ENCODE data around the gene GET4. TPM values are rescaled to one million over a fixed set of nuclear protein-coding genes. Genes with fewer than 3 reads are reported as not detected.

GET4 gene
- total and polyA plus RNA-seq, 2 of the 8 experiments (the other 6 are each of a cell fraction or from before 2014, with no cell fraction given) = 56.7 to 74.1 TPM

DNA sequence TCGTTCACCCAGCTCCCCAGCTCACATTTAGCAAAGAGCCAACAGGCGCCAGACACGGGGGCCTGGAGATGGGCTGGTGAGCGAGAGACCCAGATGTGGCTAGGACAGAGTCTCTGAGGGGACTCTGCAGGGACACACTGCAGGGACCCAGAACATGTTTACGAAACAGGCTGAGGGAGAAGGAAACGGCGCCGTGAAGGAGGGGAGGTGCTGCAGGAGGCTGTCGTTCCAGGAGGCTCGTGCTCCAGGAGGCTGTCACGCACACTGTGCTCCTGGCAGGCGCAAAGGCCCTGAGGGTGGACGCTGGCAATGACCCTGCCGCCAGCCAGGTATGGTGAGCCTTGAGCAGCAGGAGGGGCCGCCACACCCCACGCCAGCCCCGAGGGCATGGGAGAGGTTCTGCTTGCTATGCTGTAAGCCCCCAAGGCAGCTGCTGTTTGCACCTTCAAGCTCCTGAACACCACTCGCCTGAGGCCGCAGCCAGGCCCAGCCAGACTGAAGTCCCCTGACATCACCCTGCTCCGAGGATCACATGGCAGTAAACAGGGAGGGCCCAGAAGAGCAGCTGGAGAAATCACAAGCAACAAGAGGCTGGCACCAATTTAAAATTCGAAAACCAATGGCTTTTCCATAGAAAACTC lies 50.8 kb downstream of the GET4 start:
- H3K27me3 ChIP-seq (replicated peaks in 1 of 4; ENCODE audit: control insufficient read depth in 3 of 4, extremely low read depth in 1 of 4, insufficient read depth in 3 of 4, low read length in 3 of 4) = no peaks in the 10 kb centered on the region
- peak in 1 of 2 experiments; percentile 46 for DNase-seq (ENCODE audit: low read depth in 1 of 2, low spot score in 2 of 2)
- H2BK120ac ChIP-seq (replicated peaks; ENCODE audit: low read depth, low read length) = no peak overlapping the region
- no peak overlapping the region for H4K5ac ChIP-seq (ENCODE audit: insufficient read length, low read depth, low read length)
- no peaks in the 10 kb centered on the region for H3K79me2 ChIP-seq (ENCODE audit: control insufficient read depth in 1 of 2, insufficient read depth in 2 of 2, low read length in 2 of 2)
- CTCF ChIA-PET (ENCODE audit: partially characterized antibody) = interaction anchor here (1.2 to 1.4 kb wide), 2 partner anchors 13 to 45 kb away, joined by 3 read pairs; no protein-coding TSS in a partner anchor
- H2AK5ac ChIP-seq (ENCODE audit: low read depth, low read length) = no peak overlapping the region
- H2BK20ac ChIP-seq (ENCODE audit: low read length) = no peak overlapping the region
- FAIRE-seq = no peak
- no peak overlapping the region for H2BK12ac ChIP-seq (ENCODE audit: low read depth, low read length)
- no peak overlapping the region for H3K56ac ChIP-seq (replicated peaks; ENCODE audit: insufficient read length, low read depth, low read length)
- H4K8ac ChIP-seq (ENCODE audit: extremely low read depth, insufficient read depth, low read length) = no peak overlapping the region; the same call in 1 of the 2 replicates
- H3K9ac ChIP-seq (replicated peaks in 1 of 4; ENCODE audit: extremely low read depth in 1 of 4, low read depth in 3 of 4, low read length in 3 of 4) = no peak overlapping the region
- H3K27ac ChIP-seq (ENCODE audit: low read depth, low read length) = no peak overlapping the region
- POLR2A ChIA-PET (ENCODE audit: partially characterized antibody) = no interaction called here
- H3K4me3 ChIP-seq (ENCODE audit: extremely low read depth in 1 of 4, insufficient read depth in 2 of 4, low read depth in 3 of 4, low read length in 4 of 4) = no peak overlapping the region
- H4K91ac ChIP-seq (replicated peaks; ENCODE audit: insufficient read length, low read length) = no peak overlapping the region
- no peak overlapping the region for H2BK15ac ChIP-seq (ENCODE audit: low read length)
- H3K36me3 ChIP-seq (ENCODE audit: control insufficient read depth in 2 of 4, insufficient read depth in 4 of 4, low read length in 3 of 4) = no peaks in the 10 kb centered on the region
- H3K4ac ChIP-seq (replicated peaks; ENCODE audit: insufficient read length, low read depth, low read length) = no peak overlapping the region
- no peaks in the 10 kb centered on the region for H4K20me1 ChIP-seq (replicated peaks in 1 of 2; ENCODE audit: control insufficient read depth in 1 of 2, insufficient read depth in 2 of 2, low read length in 2 of 2)
- TF ChIP-seq CTBP2 (IDR thresholded peaks at IDR 0.05; ENCODE audit: borderline replicate concordance, insufficient read depth, insufficient read length, low read length) = no peak
- no peak for TF ChIP-seq SUZ12 (IDR thresholded peaks at IDR 0.05; ENCODE audit: low read length)
- no peak for TF ChIP-seq POU5F1 (IDR thresholded peaks at IDR 0.05; ENCODE audit: low read depth, low read length)
- TF ChIP-seq CREB1 (IDR thresholded peaks at IDR 0.05) = no peak
- TF ChIP-seq CTCF (IDR thresholded peaks at IDR 0.05; ENCODE audit: control extremely low read depth in 1 of 3, insufficient read depth in 1 of 3, low read depth in 1 of 3, low read length in 3 of 3) = no peak
- WGBS, 2 experiments (ENCODE audit: extremely low coverage in 1 of 2, insufficient coverage in 1 of 2, insufficient read length in 1 of 2, insufficient replicate concordance in 2 of 2, low coverage in 1 of 2, low lambda C conversion rate in 2 of 2, missing lambda C conversion rate in 1 of 2) = 90% methylated on average over 21 of the region's 21 CpGs; no CpG with 5 or more reads in 1 of the 2 experiments
- H3K4me2 ChIP-seq (ENCODE audit: insufficient read depth in 1 of 2, low read depth in 2 of 2, low read length in 2 of 2) = no peak overlapping the region
- H3K23me2 ChIP-seq (ENCODE audit: low read depth, low read length) = no peaks in the 10 kb centered on the region
- H3K9me3 ChIP-seq (ENCODE audit: insufficient read depth in 2 of 2, low read depth in 1 of 2, low read length in 1 of 2) = no peaks in the 10 kb centered on the region
- H3K4me1 ChIP-seq (replicated peaks in 1 of 4; ENCODE audit: control insufficient read depth in 3 of 4, insufficient read depth in 4 of 4, low read length in 3 of 4) = peaks cover 0 to 8% (median 0%) of the 10 kb centered on the region in 4 experiments; a peak in 2 of 7 replicates
- H3K23ac ChIP-seq (ENCODE audit: insufficient read length) = no peak overlapping the region
- H3K79me1 ChIP-seq (ENCODE audit: low read depth, low read length) = no peaks in the 10 kb centered on the region
- no peak overlapping the region for H3K18ac ChIP-seq (ENCODE audit: extremely low read depth, low read length)
- no peak overlapping the region for H3K14ac ChIP-seq (ENCODE audit: insufficient read length)
- no peak overlapping the region for H2BK5ac ChIP-seq (ENCODE audit: low read depth, low read length)
- H2AFZ ChIP-seq (ENCODE audit: low read length) = no peak overlapping the region

Measured in H1 (cell line).